WTC11 (cell line): ENCODE results near the gene ANGEL2. TPM values are rescaled to one million over a fixed set of nuclear protein-coding genes. Genes with fewer than 3 reads are reported as not detected.

Experiments used
- ATAC-seq: fragments of 200-7000 bp; cut with Tn5 transposase; 2 replicates; pipeline ENCODE4 v1.10.0; 2021; ENCODE audit warnings: mild to moderate bottlenecking, moderate library complexity
- CTCF ChIA-PET: fragments of 300-600 bp; sonication (Branson Sonifier 250); formaldehyde crosslinking; loops from one replicate; lab custom pipeline; 2021; ENCODE audit warnings: antibody characterized with exemption; lab: Charles Lee
- POLR2A ChIA-PET: fragments of 350-600 bp; sonication (Branson Sonifier 250); formaldehyde crosslinking; loops from one replicate; lab custom pipeline; 2021; ENCODE audit warnings: antibody characterized with exemption; lab: Charles Lee
- DNase-seq: peaks from one replicate; pipeline ENCODE4 v3.0.0; 2021; ENCODE audit warnings: low spot score
- H3K27ac Mint-ChIP-seq: 2 replicates; pipeline ENCODE4 v1.8.0; 2021; ENCODE audit warnings: mixed read lengths
- H3K27me3 Mint-ChIP-seq: 2 replicates; pipeline ENCODE4 v1.8.0; 2021; ENCODE audit warnings: low read depth, mild to moderate bottlenecking, moderate library complexity, mixed read lengths
- H3K36me3 Mint-ChIP-seq: 2 replicates; pipeline ENCODE4 v1.8.0; 2021; ENCODE audit warnings: mixed read lengths
- H3K4me1 Mint-ChIP-seq: 2 replicates; pipeline ENCODE4 v1.8.0; 2022; ENCODE audit warnings: mixed read lengths
- H3K4me3 Mint-ChIP-seq: 2 replicates; pipeline ENCODE4 v1.8.0; 2021; ENCODE audit warnings: mild to moderate bottlenecking, moderate library complexity, mixed read lengths
- H3K9me3 Mint-ChIP-seq: 2 replicates; pipeline ENCODE4 v1.8.0; 2021; ENCODE audit warnings: mixed read lengths
- ARID4B ChIP-seq: sonication (generic); formaldehyde crosslinking; IDR thresholded peaks from 2 replicates; pipeline ENCODE4 v1.8.0; 2023; ENCODE audit warnings: missing genetic modification reagents, mild to moderate bottlenecking, borderline replicate concordance
- E2F1 ChIP-seq: sonication (generic); formaldehyde crosslinking; IDR thresholded peaks from 2 replicates; pipeline ENCODE4 v1.8.0; 2022; ENCODE audit warnings: mild to moderate bottlenecking, missing genetic modification reagents
- ETV6 ChIP-seq: sonication (generic); formaldehyde crosslinking; IDR thresholded peaks from 2 replicates; pipeline ENCODE4 v1.8.1; 2022; ENCODE audit warnings: mild to moderate bottlenecking, missing genetic modification reagents
- GABPB1 ChIP-seq: sonication (generic); formaldehyde crosslinking; IDR thresholded peaks from 2 replicates; pipeline ENCODE4 v1.8.1; 2023; ENCODE audit warnings: mild to moderate bottlenecking, missing genetic modification reagents
- GTF2I ChIP-seq: fragments of 250-450 bp; sonication (Bioruptor Pico); conservative IDR thresholded peaks from 2 replicates; pipeline ENCODE4 v1.4.0; 2021; ENCODE audit warnings: mild to moderate bottlenecking
- HMGA2 ChIP-seq: fragments of 250-450 bp; sonication (Bioruptor Pico); IDR thresholded peaks from 2 replicates; pipeline ENCODE4 v1.4.0; 2021; ENCODE audit warnings: mild to moderate bottlenecking, moderate library complexity
- JAZF1 ChIP-seq: fragments of 250-450 bp; sonication (Bioruptor Pico); IDR thresholded peaks from 2 replicates; pipeline ENCODE4 v1.9.0; 2021; ENCODE audit warnings: moderate library complexity, mild to moderate bottlenecking, inconsistent platforms
- JUN ChIP-seq: sonication (generic); formaldehyde crosslinking; IDR thresholded peaks from 2 replicates; pipeline ENCODE4 v1.8.0; 2023; ENCODE audit warnings: mild to moderate bottlenecking, missing genetic modification reagents
- KAT7 ChIP-seq: sonication (generic); formaldehyde crosslinking; IDR thresholded peaks from 2 replicates; pipeline ENCODE4 v1.8.1; 2023; ENCODE audit warnings: missing genetic modification reagents, mild to moderate bottlenecking, borderline replicate concordance
- MAX ChIP-seq: sonication (generic); formaldehyde crosslinking; IDR thresholded peaks from 2 replicates; pipeline ENCODE4 v1.8.0; 2022; ENCODE audit warnings: mild to moderate bottlenecking, missing genetic modification reagents
- NR1H2 ChIP-seq: sonication (generic); formaldehyde crosslinking; IDR thresholded peaks from 2 replicates; pipeline ENCODE4 v1.9.0; 2021; ENCODE audit warnings: mild to moderate bottlenecking, moderate library complexity, missing genetic modification reagents
- PREB ChIP-seq: sonication (generic); formaldehyde crosslinking; IDR thresholded peaks from 2 replicates; pipeline ENCODE4 v1.8.1; 2022; ENCODE audit warnings: mild to moderate bottlenecking, missing genetic modification reagents, moderate library complexity, borderline replicate concordance
- ZNF281 ChIP-seq: sonication (generic); formaldehyde crosslinking; IDR thresholded peaks from 2 replicates; pipeline ENCODE4 v1.8.0; 2023; ENCODE audit warnings: mild to moderate bottlenecking, missing genetic modification reagents
- ZNF532 ChIP-seq: fragments of 250-450 bp; sonication (Bioruptor Pico); IDR thresholded peaks from 2 replicates; pipeline ENCODE4 v1.9.0; 2021; ENCODE audit warnings: mild to moderate bottlenecking, borderline replicate concordance
- total RNA-seq: library from RNA; stranded (reverse); gene quantifications from 3 replicates; pipeline ENCODE4 v1.2.3, GENCODE V29; 2021

Gene ANGEL2
- total RNA-seq, 1 experiment from 2014 or later: 38.6 TPM

- POLR2A ChIA-PET: no interaction called here
- peaks cover 12% of the 10 kb centered on the region for H3K36me3 Mint-ChIP-seq
- DNase-seq: no peak
- H3K4me3 Mint-ChIP-seq: no peak overlapping the region
- CTCF ChIA-PET: interaction anchor here (1.1 to 1.7 kb wide), 2 partner anchors 21 to 26 kb away, joined by 3 to 4 read pairs; no protein-coding TSS in a partner anchor
- no peak overlapping the region for H3K27ac Mint-ChIP-seq
- ATAC-seq: no peak
- H3K4me1 Mint-ChIP-seq: peaks cover 35% of the 10 kb centered on the region
- H3K27me3 Mint-ChIP-seq: peaks cover 14% of the 10 kb centered on the region
- peaks cover 10% of the 10 kb centered on the region for H3K9me3 Mint-ChIP-seq
- TF ChIP-seq GABPB1 (CRISPR knock-in tag) (no peak), JUN (no peak), ARID4B (CRISPR knock-in tag) (no peak), GTF2I (no peak), PREB (CRISPR knock-in tag) (no peak), MAX (CRISPR knock-in tag) (no peak), ZNF281 (no peak), ZNF532 (no peak), ETV6 (no peak), JAZF1 (no peak)
Measured at GRCh38 chr1:212946872-212947271, 68.8 kb downstream of the ANGEL2 start.

GRCh38 chr1:212945463-212946160, 70.1 kb downstream of the ANGEL2 start:
- H3K27me3 Mint-ChIP-seq: peaks cover 14% of the 10 kb centered on the region
- ChIA-PET CTCF (interaction anchor here (1.0 to 2.7 kb wide), 4 partner anchors 17 to 25 kb away, joined by 3 to 9 read pairs (median 4); no protein-coding TSS in a partner anchor), POLR2A (no interaction called here)
- ATAC-seq (no peak), DNase-seq (no peak)
- no peak for TF ChIP-seq HMGA2 (CRISPR knock-in tag)
- no peak for TF ChIP-seq E2F1 (CRISPR knock-in tag)
- no peak for TF ChIP-seq GABPB1 (CRISPR knock-in tag)
- TF ChIP-seq KAT7 (CRISPR knock-in tag): no peak
- no peak for TF ChIP-seq NR1H2 (CRISPR knock-in tag)
- H3K36me3 Mint-ChIP-seq: peaks cover 12% of the 10 kb centered on the region
- peaks cover 10% of the 10 kb centered on the region for H3K9me3 Mint-ChIP-seq
- no peak overlapping the region for H3K4me3 Mint-ChIP-seq
- H3K27ac Mint-ChIP-seq: no peak overlapping the region
- H3K4me1 Mint-ChIP-seq: peaks cover 40% of the 10 kb centered on the region
